GM20000 (cell line): Measurements from ENCODE around the gene KDM4B.

Experiments
- DNase-seq: peaks from one replicate; pipeline ENCODE4 v3.0.0; 2012; ENCODE audit warnings: low spot score
- TF ChIP-seq, protein P1 (sequence below): IDR thresholded peaks from 2 replicates; pipeline ENCODE4 v1.5.1; 2012; ENCODE audit warnings: mild to moderate bottlenecking, control low read depth; ENCODE audit errors: extremely low read depth, missing control alignments

The KDM4B gene

DNA sequence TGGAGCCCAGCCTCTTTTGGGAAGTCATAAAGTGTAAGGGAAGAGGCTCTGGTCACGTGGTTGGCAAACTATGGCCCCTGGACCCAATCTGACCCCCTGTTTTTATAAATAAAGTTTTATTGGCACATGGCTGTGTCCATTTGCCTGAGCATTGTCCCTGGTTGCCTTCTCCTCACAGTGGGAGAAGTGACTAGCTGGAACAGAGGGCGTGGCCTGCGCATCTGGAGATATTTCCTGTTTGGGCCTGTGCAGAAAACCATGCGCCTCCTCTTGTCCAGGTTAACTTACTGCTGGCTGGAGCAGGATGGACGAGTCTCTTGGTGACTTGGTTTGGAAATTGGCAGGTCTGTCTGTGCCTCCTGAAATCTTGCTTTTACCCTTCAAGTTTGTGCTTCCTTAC lies 48.3 kb downstream of the KDM4B start:
- TF ChIP-seq, protein P1, sequence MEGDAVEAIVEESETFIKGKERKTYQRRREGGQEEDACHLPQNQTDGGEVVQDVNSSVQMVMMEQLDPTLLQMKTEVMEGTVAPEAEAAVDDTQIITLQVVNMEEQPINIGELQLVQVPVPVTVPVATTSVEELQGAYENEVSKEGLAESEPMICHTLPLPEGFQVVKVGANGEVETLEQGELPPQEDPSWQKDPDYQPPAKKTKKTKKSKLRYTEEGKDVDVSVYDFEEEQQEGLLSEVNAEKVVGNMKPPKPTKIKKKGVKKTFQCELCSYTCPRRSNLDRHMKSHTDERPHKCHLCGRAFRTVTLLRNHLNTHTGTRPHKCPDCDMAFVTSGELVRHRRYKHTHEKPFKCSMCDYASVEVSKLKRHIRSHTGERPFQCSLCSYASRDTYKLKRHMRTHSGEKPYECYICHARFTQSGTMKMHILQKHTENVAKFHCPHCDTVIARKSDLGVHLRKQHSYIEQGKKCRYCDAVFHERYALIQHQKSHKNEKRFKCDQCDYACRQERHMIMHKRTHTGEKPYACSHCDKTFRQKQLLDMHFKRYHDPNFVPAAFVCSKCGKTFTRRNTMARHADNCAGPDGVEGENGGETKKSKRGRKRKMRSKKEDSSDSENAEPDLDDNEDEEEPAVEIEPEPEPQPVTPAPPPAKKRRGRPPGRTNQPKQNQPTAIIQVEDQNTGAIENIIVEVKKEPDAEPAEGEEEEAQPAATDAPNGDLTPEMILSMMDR = no peak
- no peak for DNase-seq

DNA sequence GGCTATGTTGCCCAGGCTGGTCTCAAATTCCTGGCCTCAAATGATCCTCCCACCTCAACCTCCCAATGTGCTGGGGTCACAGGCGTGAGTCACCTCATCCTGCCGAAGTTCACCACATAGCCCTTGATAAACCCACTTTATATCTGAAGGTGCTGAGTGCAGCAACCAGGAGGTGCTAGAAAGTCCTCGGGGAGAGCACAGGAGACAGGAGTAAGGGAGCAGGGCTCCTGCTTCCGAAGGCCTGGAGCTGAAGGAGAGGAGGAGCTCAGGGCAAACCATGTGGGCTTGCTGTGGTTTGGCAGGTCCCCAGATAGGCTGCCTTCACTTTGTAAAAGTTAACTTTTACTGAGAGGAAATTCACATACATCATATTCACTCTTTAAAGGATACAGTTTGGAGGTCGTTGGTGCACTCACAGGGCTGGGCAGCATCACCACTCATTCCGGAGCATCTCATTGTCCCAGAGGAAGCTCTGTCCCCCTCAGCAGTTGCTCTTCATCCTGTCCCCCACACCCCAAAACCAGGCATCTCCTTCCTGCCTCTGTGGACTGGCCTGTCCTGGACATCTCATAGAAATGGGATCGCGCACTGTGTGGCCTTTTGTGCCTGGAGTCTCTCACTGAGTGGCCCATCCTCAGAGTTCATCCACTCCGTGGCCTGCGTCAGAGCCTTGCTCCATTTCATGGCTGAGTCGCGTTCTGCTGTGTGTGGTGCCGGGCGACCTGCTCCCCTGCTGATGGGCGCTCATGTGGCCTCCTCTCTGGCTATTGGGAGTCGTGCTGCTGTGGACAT lies 49.5 kb downstream of the KDM4B start:
- DNase-seq = no peak
- TF ChIP-seq, protein P1 = no peak

- no peak for DNase-seq
- TF ChIP-seq, protein P1 = no peak
These were observed 51.5 kb downstream of the KDM4B start for GRCh38 chr19:5020368-5020767.

DNA sequence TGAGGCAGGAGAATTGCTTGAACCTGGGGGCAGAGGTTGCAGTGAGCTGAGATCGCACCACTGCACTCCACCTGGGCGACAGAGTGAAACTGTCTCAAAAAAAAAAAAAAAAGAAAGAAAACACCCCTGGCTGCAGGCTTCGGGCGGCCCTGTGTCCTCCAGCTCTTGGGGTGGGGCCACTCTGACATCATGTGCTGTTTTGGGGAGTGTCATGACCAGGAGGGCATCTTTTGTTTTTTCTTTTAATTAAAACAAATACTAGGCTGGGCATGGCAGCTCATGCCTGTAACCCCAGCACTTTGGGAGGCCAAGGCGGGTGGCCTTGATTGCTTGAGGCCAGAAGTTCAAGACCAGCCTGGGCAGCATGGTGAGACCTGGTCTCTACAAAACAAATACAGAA lies 52.1 kb downstream of the KDM4B start:
- DNase-seq = no peak
- TF ChIP-seq, protein P1 = no peak

- DNase-seq = no peak
- TF ChIP-seq, protein P1 = no peak
These were observed 53.4 kb downstream of the KDM4B start for GRCh38 chr19:5022066-5022860.

DNA sequence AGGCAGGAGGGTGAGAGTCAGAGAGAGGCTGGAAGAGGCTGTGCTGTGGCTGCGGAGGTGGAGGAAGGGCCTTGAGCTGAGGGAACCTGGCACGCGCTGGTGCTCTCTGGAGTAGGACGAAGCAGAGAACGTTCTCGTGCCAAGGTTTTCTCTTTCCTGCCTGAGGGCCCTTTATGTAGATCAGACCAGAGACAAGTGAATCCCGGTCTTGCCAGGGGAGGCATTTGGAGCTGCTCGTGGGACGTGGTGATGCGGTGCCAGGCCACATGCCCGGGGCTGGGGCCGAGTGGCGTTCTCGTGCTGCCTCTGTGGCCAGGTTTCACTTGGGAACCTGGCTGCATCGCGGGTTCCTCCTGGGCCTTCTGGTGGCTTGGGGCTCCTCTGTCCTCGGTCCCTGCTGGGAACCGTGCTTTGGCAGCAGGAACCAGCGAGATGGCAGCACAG lies 54.2 kb downstream of the KDM4B start:
- TF ChIP-seq, protein P1 = no peak
- no peak for DNase-seq

- no peak for DNase-seq
- TF ChIP-seq, protein P1 = no peak
These were observed 55.4 kb downstream of the KDM4B start for GRCh38 chr19:5024282-5024681.
